Skin epidermis (tissue), 12 donors: ENCODE data around the gene MUC5B.

Experiments
- H3K27ac ChIP-seq, 21 experiments: fragments of 200-600 bp; sonication (generic) in 11 of 21; one replicate each; pipeline ENCODE4 v1.5.0; 2020; ENCODE audit warnings: mild to moderate bottlenecking in 3 of 21, inconsistent platforms in 2 of 21, moderate library complexity in 2 of 21
- H3K4me3 ChIP-seq, 7 experiments: fragments of 200-600 bp; sonication (generic) in 2 of 7; one replicate each; pipeline ENCODE4 v1.5.0; 2020; ENCODE audit warnings: inconsistent platforms in 2 of 7, mild to moderate bottlenecking in 2 of 7, moderate library complexity in 1 of 7

The MUC5B gene

GRCh38 chr11:1230456-1231395, 7.9 kb downstream of the MUC5B start:
- Histone ChIP-seq H3K27ac (no peak overlapping the region), H3K4me3 (no peak overlapping the region)

DNA sequence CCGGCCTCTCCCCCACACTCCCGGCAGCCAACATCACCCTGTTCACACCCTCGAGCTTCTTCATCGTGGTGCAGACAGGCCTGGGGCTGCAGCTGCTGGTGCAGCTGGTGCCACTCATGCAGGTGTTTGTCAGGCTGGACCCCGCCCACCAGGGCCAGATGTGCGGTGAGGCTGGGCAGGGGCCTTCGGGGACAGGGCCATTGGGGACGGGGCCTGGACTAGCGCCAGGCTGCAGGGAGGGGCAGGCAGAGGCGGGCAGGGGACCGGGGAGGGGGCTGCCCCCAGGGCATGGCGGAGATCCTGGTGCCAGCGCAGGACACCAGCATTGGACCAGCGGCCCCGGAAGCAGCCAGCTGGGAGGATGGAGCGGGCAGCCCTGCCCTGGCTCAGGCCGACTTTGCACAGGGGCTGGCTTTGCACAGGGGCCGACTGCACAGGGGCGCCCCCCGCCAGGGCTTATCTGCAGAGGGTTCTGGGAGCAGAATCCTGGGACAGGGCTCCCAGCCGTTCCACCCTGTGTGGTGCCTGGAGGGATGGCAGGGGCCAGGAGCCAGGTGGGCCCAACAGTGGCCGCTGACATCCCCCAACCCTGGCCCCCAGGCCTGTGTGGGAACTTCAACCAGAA, 8.6 kb downstream of the MUC5B start:
- H3K4me3 ChIP-seq = no peak overlapping the region
- no peak overlapping the region for H3K27ac ChIP-seq

GRCh38 chr11:1232021-1232882, 9.4 kb downstream of the MUC5B start:
- Histone ChIP-seq H3K27ac (no peak overlapping the region), H3K4me3 (no peak overlapping the region)

- Histone ChIP-seq H3K27ac (no peak overlapping the region), H3K4me3 (no peak overlapping the region)
These were observed 10.0 kb downstream of the MUC5B start for GRCh38 chr11:1232883-1233321.

DNA sequence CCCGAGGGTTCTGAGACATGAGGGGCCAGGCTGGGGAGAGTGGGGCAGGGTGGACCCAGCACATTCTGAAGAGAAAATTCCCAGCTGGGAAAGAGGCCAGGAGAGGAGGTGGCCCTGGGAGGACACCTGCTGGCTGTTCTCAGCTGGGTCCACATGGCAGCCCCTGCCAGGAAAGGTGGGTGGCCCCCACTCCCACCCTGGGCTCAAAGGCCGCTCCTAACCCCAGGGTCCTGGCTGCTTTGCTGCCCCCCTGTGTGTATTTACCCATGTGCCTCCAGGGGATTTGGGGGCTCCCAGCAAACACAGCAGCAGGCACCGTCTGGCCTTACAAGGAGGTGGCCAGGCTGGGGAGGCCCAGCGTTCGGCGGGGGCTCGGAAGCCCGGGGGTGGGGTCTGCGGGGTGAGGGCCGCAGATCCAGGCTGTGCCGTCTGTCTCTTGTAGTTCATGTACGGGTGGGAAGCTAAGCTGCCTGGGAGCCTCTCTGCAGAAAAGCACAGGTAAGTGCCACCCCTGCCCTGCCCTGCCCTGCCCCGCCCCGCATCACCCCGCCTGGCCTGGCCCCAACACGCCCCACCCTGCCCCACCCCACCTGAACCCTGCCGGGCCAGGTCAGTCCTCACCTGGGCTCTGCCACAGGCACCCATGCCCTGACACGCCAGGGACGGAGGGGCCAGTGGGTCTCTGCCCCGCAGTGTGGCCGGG, 10.6 kb downstream of the MUC5B start:
- H3K27ac ChIP-seq = no peak overlapping the region
- H3K4me3 ChIP-seq = no peak overlapping the region

DNA sequence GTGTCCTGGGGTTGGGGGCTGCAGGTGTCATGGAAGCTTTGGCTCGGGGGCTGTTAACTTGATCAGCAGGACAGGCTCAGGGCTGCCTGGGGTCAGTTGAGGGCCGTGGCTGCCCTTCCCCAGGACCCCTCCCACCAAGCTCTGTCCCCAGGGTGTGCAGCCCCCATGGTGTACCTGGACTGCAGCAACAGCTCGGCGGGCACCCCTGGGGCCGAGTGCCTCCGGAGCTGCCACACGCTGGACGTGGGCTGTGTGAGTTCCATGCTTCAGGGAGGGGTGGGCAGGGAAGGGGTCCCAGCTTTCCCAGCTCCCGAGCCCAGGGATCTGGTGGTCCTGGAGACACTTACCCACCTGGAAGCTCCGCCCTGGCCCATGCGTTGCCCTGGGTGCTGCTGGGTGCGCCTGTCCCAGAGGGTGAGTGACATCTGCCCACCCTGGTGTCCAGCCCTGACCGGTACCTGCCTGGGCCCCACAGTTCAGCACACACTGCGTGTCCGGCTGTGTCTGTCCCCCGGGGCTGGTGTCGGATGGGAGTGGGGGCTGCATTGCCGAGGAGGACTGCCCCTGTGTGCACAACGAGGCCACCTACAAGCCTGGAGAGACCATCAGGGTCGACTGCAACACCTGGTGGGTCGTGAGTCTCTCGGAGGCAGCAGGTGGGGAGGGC, 11.3 kb downstream of the MUC5B start:
- Histone ChIP-seq H3K4me3 (no peak overlapping the region), H3K27ac (no peak overlapping the region)

- H3K4me3 ChIP-seq = no peak overlapping the region
- H3K27ac ChIP-seq = no peak overlapping the region
These were observed 12.0 kb downstream of the MUC5B start for GRCh38 chr11:1234771-1235305.

DNA sequence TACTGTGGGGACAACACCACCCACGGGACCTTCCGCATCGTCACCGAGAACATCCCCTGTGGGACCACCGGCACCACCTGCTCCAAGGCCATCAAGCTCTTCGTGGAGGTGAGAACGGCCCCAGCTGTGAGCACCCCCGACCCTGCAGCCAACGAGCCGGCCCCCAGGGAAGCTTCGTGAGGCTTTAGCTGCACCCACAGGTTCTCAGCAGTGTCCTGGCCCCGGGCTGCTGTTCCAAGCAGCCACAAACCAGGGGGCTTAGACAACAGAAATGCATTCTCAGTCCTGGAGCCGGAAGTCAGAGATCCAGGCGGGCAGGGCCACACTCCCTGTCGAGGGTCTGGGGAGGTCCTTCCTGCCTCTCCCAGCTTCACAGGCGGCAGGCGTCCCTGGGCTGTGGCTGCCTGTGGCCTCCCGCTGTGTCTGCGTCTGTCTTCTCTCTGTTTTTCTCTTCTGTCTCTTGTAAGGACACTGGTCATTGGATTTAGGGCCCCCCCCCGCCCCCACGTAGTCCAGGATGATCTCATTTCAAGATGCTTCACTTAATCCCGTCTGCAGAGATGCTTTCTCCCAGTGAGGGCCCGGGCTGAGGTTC, 12.5 kb downstream of the MUC5B start:
- no peak overlapping the region for H3K27ac ChIP-seq
- H3K4me3 ChIP-seq = no peak overlapping the region

DNA sequence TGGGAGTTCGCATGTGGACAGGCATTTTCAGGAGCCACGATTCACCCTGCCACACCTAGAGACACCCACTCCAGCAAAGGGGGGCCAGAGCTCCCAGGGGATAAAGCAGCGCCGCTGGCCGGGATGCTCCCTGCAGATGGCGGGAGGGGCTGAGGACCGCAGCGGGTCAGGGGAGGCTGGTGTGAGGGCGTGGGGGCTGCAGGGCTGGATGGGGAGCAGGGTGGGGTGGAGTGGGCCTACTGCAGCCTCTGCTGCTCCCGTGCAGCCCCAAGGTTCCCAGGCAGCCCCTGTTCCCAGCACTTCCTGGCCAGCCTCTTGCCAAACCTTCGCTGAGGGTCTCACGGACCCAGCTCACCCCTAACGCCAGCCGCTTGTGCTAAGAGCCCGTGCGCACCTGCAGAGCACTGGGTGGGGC, 13.0 kb downstream of the MUC5B start:
- Histone ChIP-seq H3K4me3 (no peak overlapping the region), H3K27ac (no peak overlapping the region)

DNA sequence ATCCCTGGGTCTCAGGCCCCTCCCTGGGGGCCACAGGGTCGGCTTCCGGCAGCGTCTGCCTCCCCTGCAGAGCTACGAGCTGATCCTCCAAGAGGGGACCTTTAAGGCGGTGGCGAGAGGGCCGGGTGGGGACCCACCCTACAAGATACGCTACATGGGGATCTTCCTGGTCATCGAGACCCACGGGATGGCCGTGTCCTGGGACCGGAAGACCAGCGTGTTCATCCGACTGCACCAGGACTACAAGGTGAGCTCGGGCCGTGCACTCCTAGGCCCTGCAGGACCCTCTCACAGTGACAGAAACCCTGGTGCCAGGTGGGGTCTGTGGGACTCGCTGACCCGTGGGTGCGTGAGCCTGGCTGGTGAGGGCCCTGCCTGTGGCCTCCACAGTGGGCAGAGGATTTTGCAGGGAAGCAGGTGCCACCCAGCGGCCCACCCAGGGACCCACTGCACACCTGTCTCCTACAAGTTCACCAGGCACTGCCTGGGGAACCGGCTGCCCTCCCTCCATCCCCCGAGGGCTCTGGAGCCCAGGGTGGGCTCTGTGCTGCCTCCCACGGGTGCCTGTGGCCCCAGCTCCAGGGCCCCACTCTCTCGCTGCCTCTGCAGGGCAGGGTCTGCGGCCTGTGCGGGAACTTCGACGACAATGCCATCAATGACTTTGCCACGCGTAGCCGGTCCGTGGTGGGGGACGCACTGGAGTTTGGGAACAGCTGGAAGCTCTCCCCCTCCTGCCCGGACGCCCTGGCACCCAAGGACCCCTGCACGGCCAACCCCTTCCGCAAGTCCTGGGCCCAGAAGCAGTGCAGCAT, 13.7 kb downstream of the MUC5B start:
- no peak overlapping the region for H3K4me3 ChIP-seq
- H3K27ac ChIP-seq = no peak overlapping the region

DNA sequence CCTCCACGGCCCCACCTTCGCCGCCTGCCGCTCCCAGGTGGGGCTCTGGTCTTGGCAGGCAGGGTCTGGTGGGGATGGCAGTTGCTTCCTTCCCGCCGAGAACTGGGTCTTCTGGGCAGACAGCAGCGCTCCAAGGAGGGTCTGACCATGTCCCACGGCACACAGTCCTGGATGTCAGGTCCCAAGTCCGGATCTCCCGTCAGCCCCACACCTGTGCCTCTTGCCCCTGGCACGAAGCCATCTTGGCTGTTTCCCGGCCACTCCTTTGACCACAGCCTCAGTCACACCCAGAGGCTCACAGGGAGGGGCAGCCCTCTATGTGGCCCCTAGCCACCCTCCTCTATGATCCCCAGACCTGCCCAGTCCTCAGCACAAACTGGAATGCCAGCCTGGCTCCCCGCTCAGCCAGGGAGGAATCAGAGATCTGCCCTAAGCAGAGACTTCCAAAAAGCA, 14.3 kb downstream of the MUC5B start:
- H3K27ac ChIP-seq = no peak overlapping the region

DNA sequence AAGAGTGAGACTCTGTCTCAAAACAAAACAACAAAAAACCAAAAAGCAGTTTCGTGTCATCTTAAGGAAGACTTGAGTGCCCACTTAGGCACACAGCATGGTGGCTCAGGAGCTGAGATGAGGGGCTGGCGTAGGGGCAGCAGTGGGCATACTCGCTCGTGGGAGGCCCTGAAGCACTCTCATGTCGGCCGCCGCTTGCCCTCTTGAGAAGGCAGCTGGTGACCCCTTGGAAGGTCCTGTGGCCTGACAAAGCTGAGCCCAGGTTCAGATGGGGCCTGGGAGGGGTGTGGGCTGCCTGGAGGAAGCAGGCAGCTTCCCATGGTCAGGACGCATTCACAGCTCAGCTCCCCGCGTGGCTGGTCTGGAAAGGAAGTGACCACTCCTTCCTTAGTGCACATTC, 15.0 kb downstream of the MUC5B start:
- H3K27ac ChIP-seq = no peak overlapping the region
- H3K4me3 ChIP-seq = no peak overlapping the region

More for the DNA sequence above, 14.3 kb downstream of the MUC5B start:
- H3K4me3 ChIP-seq = no peak overlapping the region

GRCh38 chr11:1238767-1239595, 16.1 kb downstream of the MUC5B start:
- H3K4me3 ChIP-seq = no peak overlapping the region

DNA sequence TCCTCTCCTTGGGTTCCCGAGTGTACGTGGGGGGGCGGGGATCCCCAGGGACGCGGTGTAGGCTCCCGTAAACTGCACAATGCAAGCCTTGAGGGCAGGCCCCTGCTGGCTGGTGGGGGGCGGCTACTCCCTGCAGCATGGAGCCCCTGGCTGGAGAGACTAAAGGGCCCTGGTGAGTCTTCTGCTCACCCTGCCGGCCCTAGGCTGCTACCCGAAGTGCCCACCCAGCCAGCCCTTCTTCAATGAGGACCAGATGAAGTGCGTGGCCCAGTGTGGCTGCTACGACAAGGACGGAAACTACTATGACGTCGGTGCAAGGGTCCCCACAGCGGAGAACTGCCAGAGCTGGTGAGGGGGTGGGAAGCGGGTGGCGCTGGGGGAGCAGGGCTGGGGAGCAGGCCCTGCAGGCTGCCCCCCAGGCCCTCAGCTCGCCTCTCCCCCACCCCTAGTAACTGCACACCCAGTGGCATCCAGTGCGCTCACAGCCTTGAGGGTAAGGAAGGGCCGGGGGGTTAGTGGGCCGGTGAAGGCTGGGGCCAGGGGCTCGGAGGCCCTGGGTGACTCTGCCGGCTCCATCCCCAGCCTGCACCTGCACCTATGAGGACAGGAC, 16.8 kb downstream of the MUC5B start:
- H3K4me3 ChIP-seq = no peak overlapping the region

More at GRCh38 chr11:1238767-1239595, 16.1 kb downstream of the MUC5B start:
- no peak overlapping the region for H3K27ac ChIP-seq

DNA sequence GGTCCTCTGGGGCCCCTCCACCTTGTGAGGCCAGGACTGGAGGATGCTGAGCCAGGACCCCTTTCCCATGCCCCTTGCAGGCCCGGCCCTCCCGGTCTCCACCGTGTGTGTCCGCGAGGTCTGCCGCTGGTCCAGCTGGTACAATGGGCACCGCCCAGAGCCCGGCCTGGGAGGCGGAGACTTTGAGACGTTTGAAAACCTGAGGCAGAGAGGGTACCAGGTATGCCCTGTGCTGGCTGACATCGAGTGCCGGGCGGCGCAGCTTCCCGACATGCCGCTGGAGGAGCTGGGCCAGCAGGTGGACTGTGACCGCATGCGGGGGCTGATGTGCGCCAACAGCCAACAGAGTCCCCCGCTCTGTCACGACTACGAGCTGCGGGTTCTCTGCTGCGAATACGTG, 17.9 kb downstream of the MUC5B start:
- Histone ChIP-seq H3K4me3 (no peak overlapping the region), H3K27ac (no peak overlapping the region)

More for the DNA sequence above, 16.8 kb downstream of the MUC5B start:
- no peak overlapping the region for H3K27ac ChIP-seq

GRCh38 chr11:1241706-1242105, 18.8 kb downstream of the MUC5B start:
- Histone ChIP-seq H3K4me3 (no peak overlapping the region), H3K27ac (no peak overlapping the region)
